Measurements from ENCODE around the gene HNF1B.

The HNF1B gene

GRCh38 chr17:37735165-37735564, 9.7 kb downstream of the HNF1B start:
- DNase-seq (ENCODE audit: low read depth in 2 of 2), result no peak

GRCh38 chr17:37732316-37732715, 12.5 kb downstream of the HNF1B start:
- DNase-seq (ENCODE audit: low read depth in 2 of 2), result no peak

- no peak for DNase-seq (ENCODE audit: low read depth in 2 of 2)
These were observed 13.8 kb downstream of the HNF1B start for GRCh38 chr17:37731056-37731455.

GRCh38 chr17:37729905-37730304, 15.0 kb downstream of the HNF1B start:
- no peak for DNase-seq (ENCODE audit: low read depth in 2 of 2)

GRCh38 chr17:37726891-37727675, 17.8 kb downstream of the HNF1B start:
- no peak for DNase-seq (ENCODE audit: low read depth in 2 of 2)

GRCh38 chr17:37726248-37726647, 18.6 kb downstream of the HNF1B start:
- no peak for DNase-seq (ENCODE audit: low read depth in 2 of 2)

GRCh38 chr17:37725601-37726146, 19.2 kb downstream of the HNF1B start:
- no peak for DNase-seq (ENCODE audit: low read depth in 2 of 2)

- DNase-seq (ENCODE audit: low read depth in 2 of 2), result no peak
These were observed 19.8 kb downstream of the HNF1B start for GRCh38 chr17:37725021-37725595.

GRCh38 chr17:37720989-37721388, 23.9 kb downstream of the HNF1B start:
- no peak for DNase-seq (ENCODE audit: low read depth in 2 of 2)

GRCh38 chr17:37719866-37720265, 25.0 kb downstream of the HNF1B start:
- DNase-seq (ENCODE audit: low read depth in 2 of 2), result no peak

GRCh38 chr17:37718324-37719048, 26.4 kb downstream of the HNF1B start:
- no peak for DNase-seq (ENCODE audit: low read depth in 2 of 2)

GRCh38 chr17:37717627-37718323, 27.1 kb downstream of the HNF1B start:
- no peak for DNase-seq (ENCODE audit: low read depth in 2 of 2)

- no peak for DNase-seq (ENCODE audit: low read depth in 2 of 2)
These were observed 30.0 kb downstream of the HNF1B start for GRCh38 chr17:37714897-37715296.

- no peak for DNase-seq (ENCODE audit: low read depth in 2 of 2)
These were observed 31.2 kb downstream of the HNF1B start for GRCh38 chr17:37713624-37714023.

- no peak for DNase-seq (ENCODE audit: low read depth in 2 of 2)
These were observed 31.8 kb downstream of the HNF1B start for GRCh38 chr17:37713028-37713431.

- DNase-seq (ENCODE audit: low read depth in 2 of 2), result no peak
These were observed 33.7 kb downstream of the HNF1B start for GRCh38 chr17:37711113-37711512.

- DNase-seq (ENCODE audit: low read depth in 2 of 2), result no peak
These were observed 34.4 kb downstream of the HNF1B start for GRCh38 chr17:37710344-37710886.

GRCh38 chr17:37708616-37709212, 36.1 kb downstream of the HNF1B start:
- DNase-seq (ENCODE audit: low read depth in 2 of 2), result no peak

GRCh38 chr17:37708008-37708615, 36.7 kb downstream of the HNF1B start:
- DNase-seq (ENCODE audit: low read depth in 2 of 2), result no peak

GRCh38 chr17:37706446-37706845, 38.4 kb downstream of the HNF1B start:
- DNase-seq (ENCODE audit: low read depth in 2 of 2), result no peak

GRCh38 chr17:37702598-37702997, 42.3 kb downstream of the HNF1B start:
- DNase-seq (ENCODE audit: low read depth in 2 of 2), result no peak
